ENCODE results near the gene KCNQ1. TPM values are rescaled to one million over a fixed set of nuclear protein-coding genes. Genes with fewer than 3 reads are reported as not detected.
A peak's percentile ranks its signal among the peaks of the same experiment; 100 is the strongest.

KCNQ1 gene
- total and polyA plus RNA-seq, 2 donors (not counting 3 experiments of a cell fraction or from before 2014, with no cell fraction given) = 0.07 to 0.09 TPM

- Histone ChIP-seq H3K4me3 (replicated peaks in 1 of 3; ENCODE audit: insufficient read depth in 1 of 3, low read depth in 1 of 3, low read length in 3 of 3) (no peak within 1 kb of the TSS), H3K9me1 (replicated peaks; ENCODE audit: control insufficient read depth, extremely low read depth, insufficient read depth, low read length) (no peaks in the 10 kb centered on the region), H3K27me3 (ENCODE audit: control insufficient read depth in 2 of 2, insufficient read depth in 2 of 2, low read length in 2 of 2) (peaks cover 9 to 11% of the 10 kb centered on the region in 2 experiments), H3K79me2 (ENCODE audit: control insufficient read depth, insufficient read depth, low read length) (no peaks in the 10 kb centered on the region), H2AFZ (ENCODE audit: low read depth, low read length) (peak within 1 kb of the TSS; percentile 70), H3K36me3 (ENCODE audit: control insufficient read depth in 2 of 2, extremely low read depth in 1 of 2, insufficient read depth in 2 of 2, low read length in 2 of 2) (no peaks in the 10 kb centered on the region), H3K9me3 (replicated peaks; ENCODE audit: control insufficient read depth, insufficient read depth, low read length) (no peaks in the 10 kb centered on the region), H3K4me2 (ENCODE audit: insufficient read depth, low read length) (no peak within 1 kb of the TSS), H3K27ac (ENCODE audit: insufficient read depth, low read depth, low read length) (no peak within 1 kb of the TSS), H3K4me1 (ENCODE audit: control insufficient read depth, extremely low read depth, insufficient read depth, low read length) (no peaks in the 10 kb centered on the region), H4K20me1 (replicated peaks; ENCODE audit: control insufficient read depth, extremely low read depth, insufficient read depth, low read length) (no peaks in the 10 kb centered on the region), H3K9ac (replicated peaks; ENCODE audit: extremely low read depth, insufficient read depth, low read length) (peak within 1 kb of the TSS; percentile 2)
- dilution Hi-C loops (cut with MboI; ENCODE audit: extremely low pct_ligation_motif_present, low sequenced_read_pairs) (no loop called here), intact Hi-C loops (cut with micrococcal nuclease) (no loop called here)
- no peak for TF ChIP-seq POLR2A (IDR thresholded peaks at IDR 0.05; ENCODE audit: low read depth, low read length)
- no peak for TF ChIP-seq JUN (IDR thresholded peaks at IDR 0.05; ENCODE audit: borderline replicate concordance, insufficient read depth, insufficient read length, low read depth)
- TF ChIP-seq MYC (IDR thresholded peaks at IDR 0.05; ENCODE audit: low read depth, low read length) = no peak
- TF ChIP-seq EZH2 (IDR thresholded peaks at IDR 0.05; ENCODE audit: borderline replicate concordance, low read depth, low read length, severe bottlenecking) = no peak
- no peak for TF ChIP-seq CTCF (IDR thresholded peaks at IDR 0.05; ENCODE audit: extremely low read depth in 1 of 2, insufficient read depth in 1 of 2, low read depth in 1 of 2, low read length in 2 of 2)
- TF ChIP-seq MAX (IDR thresholded peaks at IDR 0.05; ENCODE audit: insufficient read depth, insufficient read length) = no peak
- TF ChIP-seq GATA2 (IDR thresholded peaks at IDR 0.05; ENCODE audit: insufficient read depth, insufficient read length, low read depth, low read length) = no peak
- TF ChIP-seq POLR2AphosphoS5 (IDR thresholded peaks at IDR 0.05; ENCODE audit: insufficient read depth, low read depth, low read length) = no peak
- TF ChIP-seq FOS (IDR thresholded peaks at IDR 0.05; ENCODE audit: borderline replicate concordance, insufficient read depth, low read length) = no peak
- no TSS peak for BruUV-seq (replicated peaks)
- POLR2A ChIA-PET = no interaction called here
- FAIRE-seq (no peak), DNase-seq (ENCODE audit: low read depth, low spot score) (no peak)
- CTCF ChIA-PET = interaction anchor here (0.6 to 0.7 kb wide), 2 partner anchors 12 to 448 kb away, joined by 3 read pairs; no protein-coding TSS in a partner anchor
These were observed 657 bp upstream of the KCNQ1 start, which contains the start of gene TRPM5 for GRCh38 chr11:2443881-2444820. TRPM5 (minus strand) TSS chr11:2444514; CDS start chr11:2423036, 21,478 bp downstream.
